Keratinocyte (primary cell): Measurements from ENCODE around the gene CWC27.

ENCODE experiments used
- EZH2 ChIP-seq: IDR thresholded peaks from one replicate; pipeline ENCODE4 v1.6.1; 2012; ENCODE audit warnings: inconsistent platforms, mild to moderate bottlenecking, low read length, moderate library complexity
- TF ChIP-seq, protein P1 (sequence below), 3 experiments: IDR thresholded peaks in 1 of 3; conservative IDR thresholded peaks in 1 of 3; optimal IDR thresholded peaks in 1 of 3; 2 replicates in 2 of 3; 3 replicates in 1 of 3; pipeline versions ENCODE3 to v1.5.1; 2011; ENCODE audit warnings: low read length in 3 of 3, mild to moderate bottlenecking in 3 of 3, moderate library complexity in 2 of 3, control low read depth in 1 of 3, inconsistent platforms in 1 of 3; ENCODE audit not compliant: insufficient read depth in 2 of 3; ENCODE audit errors: extremely low read depth in 1 of 3

DNA sequence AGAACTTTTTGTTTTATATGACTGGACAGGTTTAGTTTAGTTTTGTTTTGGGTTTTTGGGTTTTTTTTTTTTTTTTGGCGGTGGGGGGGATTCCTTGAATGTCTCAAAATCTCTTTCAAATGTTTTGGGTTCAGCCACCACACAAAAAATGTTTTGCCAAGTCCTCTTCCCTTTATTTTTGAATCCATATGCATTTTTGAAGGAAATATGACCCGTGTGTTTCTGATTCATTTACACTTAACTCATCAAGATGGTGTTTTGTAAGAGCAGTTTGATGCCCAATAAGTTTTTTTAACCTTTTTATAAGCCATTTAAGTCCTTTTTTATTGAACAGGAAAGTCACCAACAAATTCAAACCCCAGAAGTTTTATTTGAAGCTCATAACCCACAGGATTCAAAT, 209.8 kb downstream of the CWC27 start:
- TF ChIP-seq EZH2 = no peak
- TF ChIP-seq, protein P1, sequence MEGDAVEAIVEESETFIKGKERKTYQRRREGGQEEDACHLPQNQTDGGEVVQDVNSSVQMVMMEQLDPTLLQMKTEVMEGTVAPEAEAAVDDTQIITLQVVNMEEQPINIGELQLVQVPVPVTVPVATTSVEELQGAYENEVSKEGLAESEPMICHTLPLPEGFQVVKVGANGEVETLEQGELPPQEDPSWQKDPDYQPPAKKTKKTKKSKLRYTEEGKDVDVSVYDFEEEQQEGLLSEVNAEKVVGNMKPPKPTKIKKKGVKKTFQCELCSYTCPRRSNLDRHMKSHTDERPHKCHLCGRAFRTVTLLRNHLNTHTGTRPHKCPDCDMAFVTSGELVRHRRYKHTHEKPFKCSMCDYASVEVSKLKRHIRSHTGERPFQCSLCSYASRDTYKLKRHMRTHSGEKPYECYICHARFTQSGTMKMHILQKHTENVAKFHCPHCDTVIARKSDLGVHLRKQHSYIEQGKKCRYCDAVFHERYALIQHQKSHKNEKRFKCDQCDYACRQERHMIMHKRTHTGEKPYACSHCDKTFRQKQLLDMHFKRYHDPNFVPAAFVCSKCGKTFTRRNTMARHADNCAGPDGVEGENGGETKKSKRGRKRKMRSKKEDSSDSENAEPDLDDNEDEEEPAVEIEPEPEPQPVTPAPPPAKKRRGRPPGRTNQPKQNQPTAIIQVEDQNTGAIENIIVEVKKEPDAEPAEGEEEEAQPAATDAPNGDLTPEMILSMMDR (optimal IDR thresholded peaks at IDR 0.05 in 1 of 3, IDR thresholded peaks at IDR 0.05 in 1 of 3, conservative IDR thresholded peaks at IDR 0.05 in 1 of 3; ENCODE audit: extremely low read depth in 1 of 3, insufficient read depth in 2 of 3, low read length in 3 of 3) = no peak
